Measurements from ENCODE around the gene C11orf97. TPM values are rescaled to one million over a fixed set of nuclear protein-coding genes. Genes with fewer than 3 reads are reported as not detected.
A peak's percentile ranks its signal among the peaks of the same experiment; 100 is the strongest.

The C11orf97 gene
- total and polyA plus RNA-seq, 9 of the 15 experiments (the other 6 are each of a cell fraction or from before 2014, with no cell fraction given) = not detected

DNA sequence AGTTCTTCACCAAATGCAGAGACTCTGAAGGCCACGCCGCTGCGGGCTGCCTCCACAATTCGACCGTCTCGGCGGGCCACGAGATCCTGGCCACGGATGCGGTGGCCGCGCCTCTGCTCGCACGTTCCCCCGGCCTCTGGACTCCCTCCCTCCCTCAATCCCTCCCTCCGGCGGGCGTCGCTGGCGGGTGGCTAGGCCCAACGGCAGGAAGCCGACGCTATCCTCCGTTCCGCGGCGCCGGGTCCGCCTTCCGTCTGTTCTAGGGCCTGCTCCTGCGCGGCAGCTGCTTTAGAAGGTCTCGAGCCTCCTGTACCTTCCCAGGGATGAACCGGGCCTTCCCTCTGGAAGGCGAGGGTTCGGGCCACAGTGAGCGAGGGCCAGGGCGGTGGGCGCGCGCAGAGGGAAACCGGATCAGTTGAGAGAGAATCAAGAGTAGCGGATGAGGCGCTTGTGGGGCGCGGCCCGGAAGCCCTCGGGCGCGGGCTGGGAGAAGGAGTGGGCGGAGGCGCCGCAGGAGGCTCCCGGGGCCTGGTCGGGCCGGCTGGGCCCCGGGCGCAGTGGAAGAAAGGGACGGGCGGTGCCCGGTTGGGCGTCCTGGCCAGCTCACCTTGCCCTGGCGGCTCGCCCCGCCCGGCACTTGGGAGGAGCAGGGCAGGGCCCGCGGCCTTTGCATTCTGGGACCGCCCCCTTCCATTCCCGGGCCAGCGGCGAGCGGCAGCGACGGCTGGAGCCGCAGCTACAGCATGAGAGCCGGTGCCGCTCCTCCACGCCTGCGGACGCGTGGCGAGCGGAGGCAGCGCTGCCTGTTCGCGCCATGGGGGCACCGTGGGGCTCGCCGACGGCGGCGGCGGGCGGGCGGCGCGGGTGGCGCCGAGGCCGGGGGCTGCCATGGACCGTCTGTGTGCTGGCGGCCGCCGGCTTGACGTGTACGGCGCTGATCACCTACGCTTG, 31.7 kb downstream of the C11orf97 start, which contains the start of gene FUT4 (continued):
- TF ChIP-seq, protein P1, sequence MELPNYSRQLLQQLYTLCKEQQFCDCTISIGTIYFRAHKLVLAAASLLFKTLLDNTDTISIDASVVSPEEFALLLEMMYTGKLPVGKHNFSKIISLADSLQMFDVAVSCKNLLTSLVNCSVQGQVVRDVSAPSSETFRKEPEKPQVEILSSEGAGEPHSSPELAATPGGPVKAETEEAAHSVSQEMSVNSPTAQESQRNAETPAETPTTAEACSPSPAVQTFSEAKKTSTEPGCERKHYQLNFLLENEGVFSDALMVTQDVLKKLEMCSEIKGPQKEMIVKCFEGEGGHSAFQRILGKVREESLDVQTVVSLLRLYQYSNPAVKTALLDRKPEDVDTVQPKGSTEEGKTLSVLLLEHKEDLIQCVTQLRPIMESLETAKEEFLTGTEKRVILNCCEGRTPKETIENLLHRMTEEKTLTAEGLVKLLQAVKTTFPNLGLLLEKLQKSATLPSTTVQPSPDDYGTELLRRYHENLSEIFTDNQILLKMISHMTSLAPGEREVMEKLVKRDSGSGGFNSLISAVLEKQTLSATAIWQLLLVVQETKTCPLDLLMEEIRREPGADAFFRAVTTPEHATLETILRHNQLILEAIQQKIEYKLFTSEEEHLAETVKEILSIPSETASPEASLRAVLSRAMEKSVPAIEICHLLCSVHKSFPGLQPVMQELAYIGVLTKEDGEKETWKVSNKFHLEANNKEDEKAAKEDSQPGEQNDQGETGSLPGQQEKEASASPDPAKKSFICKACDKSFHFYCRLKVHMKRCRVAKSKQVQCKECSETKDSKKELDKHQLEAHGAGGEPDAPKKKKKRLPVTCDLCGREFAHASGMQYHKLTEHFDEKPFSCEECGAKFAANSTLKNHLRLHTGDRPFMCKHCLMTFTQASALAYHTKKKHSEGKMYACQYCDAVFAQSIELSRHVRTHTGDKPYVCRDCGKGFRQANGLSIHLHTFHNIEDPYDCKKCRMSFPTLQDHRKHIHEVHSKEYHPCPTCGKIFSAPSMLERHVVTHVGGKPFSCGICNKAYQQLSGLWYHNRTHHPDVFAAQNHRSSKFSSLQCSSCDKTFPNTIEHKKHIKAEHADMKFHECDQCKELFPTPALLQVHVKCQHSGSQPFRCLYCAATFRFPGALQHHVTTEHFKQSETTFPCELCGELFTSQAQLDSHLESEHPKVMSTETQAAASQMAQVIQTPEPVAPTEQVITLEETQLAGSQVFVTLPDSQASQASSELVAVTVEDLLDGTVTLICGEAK (IDR thresholded peaks at IDR 0.05) = peak; percentile 90
- TF ChIP-seq, protein P1 (CRISPR knock-in tag; IDR thresholded peaks at IDR 0.05) = no peak
- TF ChIP-seq HIVEP1 (CRISPR knock-in tag; IDR thresholded peaks at IDR 0.05) (no peak), PHF20 (IDR thresholded peaks at IDR 0.05; ENCODE audit: partially characterized antibody) (peak; percentile 90), ZNF778 (CRISPR knock-in tag; IDR thresholded peaks at IDR 0.05) (no peak), NFATC3 (IDR thresholded peaks at IDR 0.05) (no peak), ZNF253 (CRISPR knock-in tag; conservative IDR thresholded peaks at IDR 0.05) (no peak), CEBPG (CRISPR knock-in tag; IDR thresholded peaks at IDR 0.05) (0 out of 2 replicates have a peak, but pooled peaks have one; percentile 34), CEBPG (tag; conservative IDR thresholded peaks at IDR 0.05 in 1 of 2, IDR thresholded peaks at IDR 0.05 in 1 of 2) (no peak), MTF1 (CRISPR knock-in tag; IDR thresholded peaks at IDR 0.05; ENCODE audit: borderline replicate concordance) (no peak), ZNF830 (CRISPR knock-in tag; IDR thresholded peaks at IDR 0.05) (peak; percentile 86; the same call in 1 of the 2 replicates), ELF1 (tag; IDR thresholded peaks at IDR 0.05) (peak; percentile 75; the same call in 1 of the 2 replicates), KDM1A (IDR thresholded peaks at IDR 0.05) (peak in 1 of 2 experiments; percentile 32; a peak in 1 of 4 replicates), TCF3 (CRISPR knock-in tag; IDR thresholded peaks at IDR 0.05) (0 out of 2 replicates have a peak, but pooled peaks have one; percentile 9), HDAC1 (IDR thresholded peaks at IDR 0.05) (0 out of 4 replicates have a peak, but pooled peaks of 1 of the 2 experiments have one; percentile 33), ZNF436 (CRISPR knock-in tag; IDR thresholded peaks at IDR 0.05) (no peak)
- TF ChIP-seq, protein P2, sequence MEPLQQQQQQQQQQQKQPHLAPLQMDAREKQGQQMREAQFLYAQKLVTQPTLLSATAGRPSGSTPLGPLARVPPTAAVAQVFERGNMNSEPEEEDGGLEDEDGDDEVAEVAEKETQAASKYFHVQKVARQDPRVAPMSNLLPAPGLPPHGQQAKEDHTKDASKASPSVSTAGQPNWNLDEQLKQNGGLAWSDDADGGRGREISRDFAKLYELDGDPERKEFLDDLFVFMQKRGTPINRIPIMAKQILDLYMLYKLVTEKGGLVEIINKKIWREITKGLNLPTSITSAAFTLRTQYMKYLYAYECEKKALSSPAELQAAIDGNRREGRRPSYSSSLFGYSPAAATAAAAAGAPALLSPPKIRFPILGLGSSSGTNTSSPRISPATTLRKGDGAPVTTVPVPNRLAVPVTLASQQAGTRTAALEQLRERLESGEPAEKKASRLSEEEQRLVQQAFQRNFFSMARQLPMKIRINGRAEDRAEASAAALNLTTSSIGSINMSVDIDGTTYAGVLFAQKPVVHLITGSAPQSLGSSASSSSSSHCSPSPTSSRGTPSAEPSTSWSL (CRISPR knock-in tag; IDR thresholded peaks at IDR 0.05; ENCODE audit: borderline replicate concordance) = 0 out of 2 replicates have a peak, but pooled peaks have one; percentile 38
